GM12801 (cell line): ENCODE measurements around the gene ZDHHC17.

ENCODE experiments used
- CTCF ChIP-seq: IDR thresholded peaks from one replicate; pipeline ENCODE4 v1.5.1; 2011; ENCODE audit warnings: control low read depth; ENCODE audit not compliant: insufficient read length; ENCODE audit errors: extremely low read depth

Gene ZDHHC17

GRCh38 chr12:76847260-76847659 lies 83.3 kb downstream of the ZDHHC17 start:
- no peak for TF ChIP-seq CTCF

GRCh38 chr12:76848132-76848531 lies 84.2 kb downstream of the ZDHHC17 start:
- no peak for TF ChIP-seq CTCF

- no peak for TF ChIP-seq CTCF
These were observed 88.2 kb downstream of the ZDHHC17 start for GRCh38 chr12:76852106-76852505.

GRCh38 chr12:76855271-76855670 lies 91.4 kb downstream of the ZDHHC17 start:
- no peak for TF ChIP-seq CTCF

- no peak for TF ChIP-seq CTCF
These were observed 92.2 kb downstream of the ZDHHC17 start for GRCh38 chr12:76856018-76856644.

GRCh38 chr12:76859611-76860010 lies 95.7 kb downstream of the ZDHHC17 start:
- TF ChIP-seq CTCF, result no peak

- TF ChIP-seq CTCF, result no peak
These were observed 96.3 kb downstream of the ZDHHC17 start for GRCh38 chr12:76860256-76860655.
